GM21528 (cell line): ENCODE data around the gene RAB11FIP2.

Experiments
- ATAC-seq: cut with Tn5 transposase; IDR thresholded peaks from one replicate; pipeline ENCODE4 v1.9.1; 2021; ENCODE audit warnings: mild to moderate bottlenecking, moderate library complexity; ENCODE audit not compliant: unreplicated experiment, low FRiP score

Gene RAB11FIP2

DNA sequence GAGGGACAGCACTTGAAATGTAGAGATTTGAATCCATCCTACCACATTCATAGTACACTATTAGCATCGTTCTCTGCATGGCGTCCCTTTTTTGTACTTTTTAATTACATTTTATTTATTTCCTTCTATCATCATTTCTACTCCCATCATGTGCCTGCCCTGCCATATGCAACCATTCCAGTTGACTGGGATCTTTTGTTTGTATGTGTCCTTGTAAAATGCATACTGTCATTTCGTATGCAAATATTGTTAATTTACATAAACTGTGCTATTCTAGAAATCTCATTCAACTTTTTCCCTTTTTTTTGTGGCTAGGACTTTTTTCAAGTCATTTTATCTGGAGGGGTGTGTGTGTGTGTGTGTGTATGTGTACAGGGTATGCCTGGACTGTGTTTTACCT lies 57.9 kb downstream of the RAB11FIP2 start:
- no peak for ATAC-seq

DNA sequence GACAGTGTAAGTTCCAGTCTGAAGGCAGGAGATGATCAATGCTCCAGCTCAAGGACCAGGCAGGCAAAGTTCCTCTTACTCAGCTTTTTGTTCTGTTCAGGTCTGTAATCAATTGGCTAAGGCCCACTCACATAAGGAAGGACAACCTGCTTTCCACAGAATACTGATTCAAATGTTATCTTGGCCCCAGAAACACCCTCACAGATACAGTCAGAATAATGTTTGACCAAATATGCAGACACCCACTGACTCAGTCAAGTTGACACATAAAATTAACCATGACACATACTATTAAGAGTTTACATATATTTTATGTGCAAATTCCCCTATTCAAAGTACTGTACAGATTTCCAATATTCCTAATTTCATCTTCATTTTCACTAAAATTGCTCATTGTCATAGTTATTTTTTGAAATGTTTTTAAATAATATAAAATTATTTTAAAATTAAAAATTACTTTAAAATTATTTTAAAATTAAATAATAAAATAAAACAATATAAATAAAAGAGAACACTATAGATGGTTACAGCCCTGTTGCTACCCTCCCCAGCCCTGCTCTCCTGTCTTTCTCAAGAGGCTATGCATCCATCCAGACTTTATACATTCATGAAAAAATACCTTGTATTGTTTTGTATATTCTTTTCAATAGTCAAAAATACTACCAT lies 59.4 kb downstream of the RAB11FIP2 start:
- no peak for ATAC-seq

DNA sequence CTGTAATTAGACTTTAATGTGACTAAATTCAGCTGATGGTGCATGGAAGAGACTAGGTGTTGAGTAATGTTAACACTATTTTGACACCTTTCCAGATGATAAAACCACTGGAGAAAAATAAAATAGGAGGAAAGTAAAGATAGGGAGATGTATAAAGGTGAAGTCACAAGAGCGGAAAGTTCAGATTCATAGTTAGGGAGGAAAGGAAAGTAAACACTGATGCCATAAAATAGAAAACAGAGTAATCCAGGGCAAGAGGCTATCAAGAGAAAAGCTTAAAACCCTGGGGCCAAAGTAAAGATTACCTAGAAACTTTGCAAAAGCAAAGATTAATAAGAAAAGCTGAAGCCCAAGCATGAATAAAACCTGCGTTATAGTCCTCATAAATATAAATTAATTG lies 62.8 kb downstream of the RAB11FIP2 start:
- no peak for ATAC-seq

DNA sequence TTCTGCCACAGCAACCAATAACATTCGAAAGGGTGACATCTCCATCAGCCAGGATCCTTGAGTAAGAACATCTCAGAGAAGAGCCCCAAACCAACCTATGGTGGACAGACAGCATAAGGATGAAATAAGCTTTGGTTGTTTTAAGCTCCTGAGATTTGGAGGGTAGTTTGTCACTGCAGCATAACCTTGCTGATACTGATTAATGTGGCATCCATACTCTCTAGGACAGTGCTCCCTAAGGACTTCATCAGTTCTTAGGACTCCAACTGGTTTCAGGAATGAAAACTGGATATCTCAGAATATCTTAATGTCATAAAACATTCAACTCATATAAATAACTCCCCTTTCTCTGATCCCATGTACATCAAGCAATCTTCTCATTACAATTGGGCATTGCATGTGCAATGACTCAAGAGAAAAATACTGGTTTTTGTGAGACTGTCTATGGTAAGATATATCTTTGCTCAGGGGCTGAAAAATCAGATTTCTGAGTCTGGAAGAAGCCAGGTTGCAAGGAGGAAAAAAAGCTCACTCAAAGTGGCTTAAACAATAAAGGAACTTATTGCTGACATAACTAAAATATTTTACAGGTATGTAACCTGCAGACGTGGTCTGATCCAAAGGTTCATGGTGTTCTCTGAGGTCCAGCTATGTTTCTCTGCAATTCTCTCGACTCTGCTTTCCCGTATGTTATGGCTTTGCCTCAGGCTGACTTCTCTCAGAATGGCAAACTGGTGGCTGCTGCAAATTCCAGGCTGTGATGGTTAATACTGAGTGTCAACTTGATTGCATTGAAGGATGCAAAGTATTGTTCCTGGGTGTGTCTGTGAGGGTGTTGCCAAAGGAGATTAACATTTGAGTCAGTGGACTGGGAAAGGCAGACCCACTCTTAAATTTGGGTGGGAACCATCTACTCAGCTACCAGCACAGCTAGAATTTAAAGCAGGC lies 65.7 kb downstream of the RAB11FIP2 start:
- ATAC-seq = no peak

DNA sequence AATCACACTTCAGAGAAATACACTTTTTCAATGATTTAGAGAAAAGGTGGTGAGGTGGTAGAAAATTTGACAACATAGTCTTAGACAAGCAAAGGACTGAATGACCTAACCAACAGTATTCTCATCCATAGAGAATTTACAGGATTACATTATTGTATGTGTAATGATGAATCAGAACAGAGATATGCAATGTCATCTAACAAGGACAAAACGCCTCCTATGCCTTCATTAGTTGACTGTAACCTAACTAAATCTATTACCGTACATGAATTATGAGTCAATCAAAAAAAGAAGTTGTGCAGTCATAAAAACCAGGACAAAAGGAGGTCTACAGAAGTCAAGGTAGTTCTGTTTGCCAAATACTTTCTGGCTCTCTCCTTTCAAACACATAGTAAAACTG lies 66.5 kb downstream of the RAB11FIP2 start:
- no peak for ATAC-seq

DNA sequence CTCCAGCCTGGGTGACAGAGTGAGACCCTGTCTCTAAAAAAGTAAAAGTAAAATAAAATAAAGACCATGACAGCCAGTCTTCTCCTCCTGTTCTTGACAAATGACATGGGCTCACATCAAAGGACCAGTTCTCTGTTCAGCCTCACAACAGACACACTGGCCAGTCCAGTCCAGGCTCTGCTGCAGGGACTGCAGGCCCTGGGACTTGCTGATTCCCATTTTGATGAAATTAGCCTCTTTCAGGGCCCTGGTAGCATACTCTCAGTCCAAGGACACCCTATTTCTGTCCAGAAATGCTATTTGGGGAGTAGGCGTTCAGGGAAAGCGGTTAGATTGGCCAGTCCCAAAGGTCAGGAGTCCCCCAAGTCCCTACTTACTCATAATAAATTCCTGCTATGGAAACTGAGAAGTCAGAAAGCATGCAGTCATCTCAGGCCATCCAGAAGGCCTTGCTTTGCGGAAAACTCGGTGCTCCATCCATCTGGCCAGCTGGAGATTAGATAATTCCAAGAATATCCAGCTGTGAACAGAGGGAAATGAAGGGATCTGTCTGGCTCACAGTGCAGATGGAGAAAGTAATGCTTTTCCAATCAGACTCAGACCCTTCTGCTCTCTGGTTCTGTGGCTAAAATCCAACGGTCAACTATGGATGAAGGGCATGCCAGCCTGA lies 74.4 kb downstream of the RAB11FIP2 start:
- no peak for ATAC-seq

DNA sequence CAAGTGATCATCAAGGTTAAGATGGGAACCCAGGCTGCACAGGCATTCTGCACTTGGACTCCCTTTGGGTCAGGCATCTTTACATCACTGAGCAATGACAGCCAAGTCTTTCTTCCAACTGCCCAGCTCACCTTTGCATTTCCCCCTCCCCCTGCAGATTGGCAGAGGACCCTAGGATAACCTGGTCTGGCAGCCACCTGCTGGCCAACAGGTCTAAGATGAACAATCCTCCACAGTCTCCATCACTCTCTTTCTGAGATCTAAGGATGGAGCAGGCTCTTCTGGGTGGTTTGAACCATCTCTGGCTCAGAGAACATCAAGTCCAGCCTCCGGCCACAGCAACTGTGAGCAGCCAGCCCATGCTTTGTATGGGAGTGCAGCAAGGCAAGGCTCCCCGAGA lies 75.8 kb downstream of the RAB11FIP2 start:
- no peak for ATAC-seq

DNA sequence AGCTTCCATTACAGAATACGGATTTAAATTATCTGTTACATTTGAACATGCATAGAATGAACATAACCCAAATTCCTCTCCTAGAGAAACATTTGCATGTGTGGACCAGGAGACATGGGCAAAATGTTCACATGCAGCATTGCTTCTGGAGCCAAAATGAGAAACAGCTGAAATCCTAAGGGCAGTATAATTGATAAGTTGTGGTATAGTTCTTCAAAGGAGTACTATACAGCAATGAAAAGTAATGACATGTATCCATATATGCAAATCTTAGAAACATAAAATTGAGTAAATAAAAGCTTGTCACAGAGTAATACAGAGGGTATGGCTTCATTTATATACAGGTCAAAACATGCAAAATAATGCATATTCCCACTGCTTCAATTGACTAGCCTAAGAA lies 77.1 kb downstream of the RAB11FIP2 start:
- no peak for ATAC-seq

DNA sequence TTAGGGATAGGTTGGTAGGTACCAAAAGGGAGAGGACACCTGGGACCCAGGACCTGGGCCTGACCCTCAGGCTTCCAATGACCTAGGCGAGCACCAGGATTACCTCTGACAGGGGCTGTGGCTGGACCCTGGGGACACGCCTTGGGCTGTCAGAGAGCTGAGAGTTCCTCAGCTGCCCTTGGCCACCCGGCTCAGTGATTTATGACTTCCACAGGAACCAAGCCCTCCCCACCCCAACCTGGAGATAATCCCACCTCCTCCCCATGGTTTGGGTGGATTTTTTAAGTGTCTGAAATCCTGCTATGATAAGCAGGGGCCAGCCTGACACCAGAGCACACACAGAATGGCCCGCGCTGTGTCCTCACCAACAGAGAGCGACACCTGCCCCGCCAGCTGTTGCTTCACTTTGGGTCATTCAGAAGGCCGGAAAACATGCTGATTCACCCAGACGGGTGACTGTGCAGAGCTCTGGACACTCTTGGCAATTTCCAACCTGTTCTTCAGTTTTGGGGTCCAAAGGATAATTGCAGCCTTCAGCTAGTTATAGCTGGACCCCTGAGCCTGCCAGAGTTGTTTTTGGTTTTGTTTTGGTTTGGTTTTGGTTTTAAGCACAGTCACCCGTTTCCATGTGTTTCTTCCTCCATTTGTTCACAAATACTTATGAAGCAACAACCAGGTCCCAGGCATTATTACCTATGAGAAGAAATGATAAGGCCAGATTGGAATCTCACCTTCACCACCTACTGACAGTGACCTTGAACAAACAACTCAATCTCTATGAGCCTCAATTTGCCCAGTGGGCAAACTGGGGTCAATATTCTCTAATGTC lies 78.2 kb downstream of the RAB11FIP2 start:
- no peak for ATAC-seq

DNA sequence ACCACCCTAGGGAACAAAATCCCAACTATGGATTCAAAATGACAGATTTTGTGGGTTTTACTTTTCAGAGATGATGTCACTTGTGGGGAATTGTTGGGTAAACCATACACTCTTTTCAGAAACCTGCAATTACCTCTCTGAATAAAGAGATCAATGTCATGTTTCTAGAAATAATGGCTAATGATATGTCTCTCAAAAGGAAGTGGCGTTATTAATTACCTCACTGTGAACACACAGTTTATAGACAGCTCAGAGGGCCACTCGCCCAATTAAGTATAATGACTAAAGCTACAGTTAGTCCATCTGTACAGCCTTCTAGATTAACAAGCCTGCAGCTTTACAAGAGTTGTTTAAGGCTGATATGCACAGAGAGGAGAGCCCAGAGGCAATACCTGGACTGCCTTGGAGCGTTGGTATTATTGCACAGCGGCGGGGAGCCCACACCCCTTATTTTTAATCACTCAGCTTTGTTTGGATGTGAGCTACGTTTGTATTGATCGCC lies 79.5 kb downstream of the RAB11FIP2 start:
- ATAC-seq = no peak

DNA sequence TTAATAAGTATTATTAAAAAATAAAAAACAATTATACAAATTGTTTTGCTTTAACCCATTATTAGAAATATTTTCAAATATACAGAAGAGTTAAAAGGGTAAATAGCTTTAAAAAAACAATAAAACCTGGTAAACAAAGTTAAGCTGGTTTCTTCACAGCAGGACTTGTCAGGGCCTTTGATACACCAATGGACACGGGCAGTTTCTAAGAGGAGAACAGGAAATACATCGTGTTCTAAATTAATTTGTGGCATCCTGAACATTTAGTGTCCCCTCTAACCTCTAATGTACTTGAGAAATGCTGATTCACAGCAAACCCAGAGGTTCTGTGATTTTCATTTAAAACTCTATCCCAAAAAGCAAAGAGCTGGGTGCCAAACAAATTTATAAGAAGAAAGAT lies 80.8 kb downstream of the RAB11FIP2 start:
- ATAC-seq = no peak

DNA sequence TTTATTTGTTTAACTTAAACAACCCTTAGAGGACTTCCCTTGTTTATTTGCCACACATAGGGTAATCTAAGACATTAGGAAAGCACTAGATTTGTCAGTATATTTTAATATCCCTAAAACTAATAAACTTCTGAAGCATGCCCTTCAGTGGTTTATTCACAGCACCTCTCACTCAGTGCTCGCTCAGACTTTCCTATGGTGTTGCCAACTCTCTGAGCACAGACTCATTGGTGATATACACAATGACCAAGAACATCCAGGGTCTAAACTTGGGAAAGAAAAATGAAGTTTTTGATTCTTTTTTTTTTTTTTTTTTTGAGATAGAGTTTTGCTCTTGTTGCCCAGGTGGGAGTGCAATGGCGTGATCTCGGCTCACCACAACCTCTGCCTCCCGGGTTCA lies 82.2 kb downstream of the RAB11FIP2 start:
- no peak for ATAC-seq

DNA sequence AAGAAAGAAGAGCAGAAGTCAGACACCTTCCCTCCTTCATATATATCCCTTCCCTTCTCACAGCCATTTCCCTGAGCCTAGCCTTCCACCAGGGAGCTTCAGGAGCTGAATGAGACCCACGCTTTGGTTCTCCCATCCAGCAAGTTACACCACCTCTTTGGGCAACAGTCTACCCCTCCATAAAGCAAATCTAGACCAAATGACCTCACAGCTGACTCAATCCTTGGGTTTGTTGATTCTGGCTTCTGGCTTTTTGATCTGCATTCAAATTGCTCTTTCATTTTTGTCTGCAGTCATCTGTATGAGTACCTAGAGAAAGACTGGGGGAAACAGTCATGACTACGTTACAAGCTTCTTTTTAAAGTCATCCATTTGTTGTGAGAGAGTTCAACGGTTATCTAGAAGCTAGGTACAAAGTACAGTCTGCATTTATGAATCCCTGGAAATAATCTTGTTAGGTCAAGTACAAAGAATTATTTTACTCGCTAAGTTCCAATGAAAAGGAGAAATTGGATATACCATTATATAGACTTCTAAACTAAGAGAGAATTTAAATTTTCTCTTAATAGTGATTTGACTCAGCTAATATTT lies 86.3 kb downstream of the RAB11FIP2 start:
- ATAC-seq = no peak

DNA sequence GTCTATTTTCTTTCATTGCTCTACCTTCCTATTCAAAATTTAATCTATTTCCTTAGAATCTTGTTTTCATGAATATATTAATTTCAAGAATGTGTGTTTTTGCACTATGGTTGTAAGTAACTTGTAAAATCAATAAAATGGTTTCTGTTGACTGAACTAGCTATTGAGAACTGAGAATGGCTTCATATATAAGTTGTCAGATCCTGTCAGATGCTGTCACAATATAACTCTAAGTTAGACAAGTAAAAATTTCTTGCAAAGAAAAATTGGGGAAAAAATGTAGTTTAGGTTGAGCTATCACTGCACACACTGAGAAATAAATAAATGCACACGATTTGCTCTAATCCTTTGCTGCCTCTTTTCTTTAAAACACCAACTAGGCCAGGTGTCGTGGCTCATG lies 89.8 kb downstream of the RAB11FIP2 start:
- no peak for ATAC-seq

DNA sequence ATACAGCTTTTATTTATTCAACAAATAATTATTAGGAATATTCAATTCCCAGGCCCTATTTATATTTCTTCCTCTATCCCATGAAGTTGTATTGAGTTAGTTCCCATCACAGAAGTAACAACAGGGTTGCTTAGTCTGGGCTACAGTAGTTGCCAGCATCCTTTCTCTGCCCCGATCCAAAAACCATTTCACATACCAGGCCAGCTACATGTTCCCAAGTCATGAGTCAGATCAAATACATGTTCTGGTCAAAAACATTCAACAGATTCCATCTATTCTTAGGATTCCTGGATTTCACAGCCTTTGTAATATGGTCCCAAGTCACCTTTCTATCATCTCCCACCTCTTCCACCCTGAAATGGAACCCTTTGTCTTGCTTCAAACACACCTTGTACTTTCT lies 91.6 kb downstream of the RAB11FIP2 start:
- ATAC-seq = no peak
